Gastroesophageal sphincter (tissue), 3 donors: ENCODE data around the gene ANP32B.

Experiments
- EP300 ChIP-seq: sonication (generic); formaldehyde crosslinking; IDR thresholded peaks from one replicate; pipeline ENCODE4 v1.6.1; 2017; ENCODE audit warnings: antibody characterized with exemption, mild to moderate bottlenecking
- POLR2A ChIP-seq, 2 donors: fragments of 450-650 bp; IDR thresholded peaks; one replicate each; pipeline ENCODE4 v1.6.1; 2017; ENCODE audit warnings: antibody characterized with exemption in 2 of 2, mild to moderate bottlenecking in 2 of 2, moderate library complexity in 1 of 2
- POLR2AphosphoS5 ChIP-seq: sonication (generic); formaldehyde crosslinking; IDR thresholded peaks from one replicate; pipeline ENCODE4 v1.6.1; 2017; ENCODE audit warnings: antibody characterized with exemption
- TF ChIP-seq, protein P1 (sequence below), 4 experiments: fragments of 200-600 bp in 2 of 4; fragments of 450-650 bp in 2 of 4; sonication (generic) in 1 of 4; IDR thresholded peaks; one replicate each; pipeline ENCODE4 v1.5.1; 2017 to 2019; ENCODE audit warnings: antibody characterized with exemption in 4 of 4, mild to moderate bottlenecking in 2 of 4, moderate library complexity in 2 of 4

DNA sequence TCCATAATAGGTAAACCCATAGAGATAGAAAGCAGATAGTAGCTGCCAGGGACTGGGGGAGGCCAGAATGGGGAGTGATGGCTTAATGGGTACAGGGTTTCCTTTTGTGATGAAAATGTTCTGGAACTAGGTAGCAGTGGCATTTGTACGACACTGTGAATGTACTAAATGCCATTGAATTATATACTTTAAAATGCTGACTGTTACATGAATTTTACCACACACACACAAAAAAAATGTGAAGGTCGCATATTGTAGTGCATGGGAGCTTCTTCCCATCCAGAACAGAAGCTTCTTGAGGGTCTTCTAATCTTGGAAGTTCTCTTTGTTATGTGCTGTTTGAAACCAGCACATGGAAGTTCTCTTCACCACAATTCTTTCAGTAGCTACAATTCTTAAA lies 19.9 kb upstream of the ANP32B start:
- TF ChIP-seq, protein P1, sequence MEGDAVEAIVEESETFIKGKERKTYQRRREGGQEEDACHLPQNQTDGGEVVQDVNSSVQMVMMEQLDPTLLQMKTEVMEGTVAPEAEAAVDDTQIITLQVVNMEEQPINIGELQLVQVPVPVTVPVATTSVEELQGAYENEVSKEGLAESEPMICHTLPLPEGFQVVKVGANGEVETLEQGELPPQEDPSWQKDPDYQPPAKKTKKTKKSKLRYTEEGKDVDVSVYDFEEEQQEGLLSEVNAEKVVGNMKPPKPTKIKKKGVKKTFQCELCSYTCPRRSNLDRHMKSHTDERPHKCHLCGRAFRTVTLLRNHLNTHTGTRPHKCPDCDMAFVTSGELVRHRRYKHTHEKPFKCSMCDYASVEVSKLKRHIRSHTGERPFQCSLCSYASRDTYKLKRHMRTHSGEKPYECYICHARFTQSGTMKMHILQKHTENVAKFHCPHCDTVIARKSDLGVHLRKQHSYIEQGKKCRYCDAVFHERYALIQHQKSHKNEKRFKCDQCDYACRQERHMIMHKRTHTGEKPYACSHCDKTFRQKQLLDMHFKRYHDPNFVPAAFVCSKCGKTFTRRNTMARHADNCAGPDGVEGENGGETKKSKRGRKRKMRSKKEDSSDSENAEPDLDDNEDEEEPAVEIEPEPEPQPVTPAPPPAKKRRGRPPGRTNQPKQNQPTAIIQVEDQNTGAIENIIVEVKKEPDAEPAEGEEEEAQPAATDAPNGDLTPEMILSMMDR (IDR thresholded peaks at IDR 0.05), result no peak
- TF ChIP-seq EP300 (no peak), POLR2AphosphoS5 (no peak), POLR2A (IDR thresholded peaks at IDR 0.05) (no peak)
